HEK293T (cell line): ENCODE results near the gene KIF4B.
"Not testable (repeated sequence)": the region's sequence is repeated elsewhere in the genome, so short reads cannot be mapped to it uniquely, and the experiment has no call there.

Source experiments
- CTCF ChIA-PET: fragments of 350-600 bp; formaldehyde crosslinking; extraction: SDS; loops from one replicate; lab custom pipeline; 2021; ENCODE audit warnings: antibody characterized with exemption, inconsistent platforms; lab: Yijun Ruan, JAX
- POLR2A ChIA-PET: fragments of 350-600 bp; formaldehyde crosslinking; extraction: SDS; loops from one replicate; lab custom pipeline; 2020; ENCODE audit warnings: antibody characterized with exemption, inconsistent platforms; lab: Yijun Ruan, JAX
- DNase-seq: peaks from one replicate; pipeline ENCODE4 v3.0.0; 2012; ENCODE audit warnings: mixed read lengths; ENCODE audit errors: extremely low spot score
- ARNT ChIP-seq: fragments of 450-650 bp; IDR thresholded peaks from 2 replicates; pipeline ENCODE4 v1.6.1; 2017; ENCODE audit warnings: mild to moderate bottlenecking
- BHLHE40 ChIP-seq: fragments of 450-650 bp; IDR thresholded peaks from 2 replicates; pipeline ENCODE4 v1.6.1; 2016; ENCODE audit warnings: mild to moderate bottlenecking, moderate library complexity, borderline replicate concordance
- CTBP1 ChIP-seq: fragments of 450-650 bp; IDR thresholded peaks from 2 replicates; pipeline ENCODE4 v1.6.1; 2016; ENCODE audit warnings: borderline replicate concordance
- ELF4 ChIP-seq: fragments of 450-650 bp; IDR thresholded peaks from 2 replicates; pipeline ENCODE4 v1.6.1; 2017; ENCODE audit warnings: antibody characterized with exemption
- FOXA1 ChIP-seq: fragments of 450-650 bp; IDR thresholded peaks from 2 replicates; pipeline ENCODE4 v1.6.1; 2016; ENCODE audit warnings: mild to moderate bottlenecking
- FOXK2 ChIP-seq: fragments of 450-650 bp; IDR thresholded peaks from 2 replicates; pipeline ENCODE4 v1.6.1; 2016; ENCODE audit warnings: mild to moderate bottlenecking
- FOXM1 ChIP-seq: fragments of 450-650 bp; IDR thresholded peaks from 2 replicates; pipeline ENCODE4 v1.6.1; 2017; ENCODE audit warnings: mild to moderate bottlenecking, borderline replicate concordance
- HDGF ChIP-seq: fragments of 450-650 bp; IDR thresholded peaks from 2 replicates; pipeline ENCODE4 v1.6.1; 2017; ENCODE audit warnings: antibody characterized with exemption, borderline replicate concordance
- L3MBTL2 ChIP-seq: fragments of 450-650 bp; conservative IDR thresholded peaks from 2 replicates; pipeline ENCODE4 v1.6.1; 2016; ENCODE audit warnings: mild to moderate bottlenecking
- LEF1 ChIP-seq: fragments of 450-650 bp; IDR thresholded peaks from 2 replicates; pipeline ENCODE4 v1.6.1; 2017; ENCODE audit warnings: mild to moderate bottlenecking, borderline replicate concordance
- NFRKB ChIP-seq: fragments of 450-650 bp; IDR thresholded peaks from 2 replicates; pipeline ENCODE4 v1.6.1; 2016; ENCODE audit warnings: mild to moderate bottlenecking, moderate library complexity
- SP1 ChIP-seq: fragments of 450-650 bp; IDR thresholded peaks from 2 replicates; pipeline ENCODE4 v1.6.1; 2017
- SUZ12 ChIP-seq: fragments of 450-650 bp; IDR thresholded peaks from 2 replicates; pipeline ENCODE4 v1.6.1; 2016; ENCODE audit warnings: mild to moderate bottlenecking
- TARDBP ChIP-seq: fragments of 450-650 bp; IDR thresholded peaks from 2 replicates; pipeline ENCODE4 v1.6.1; 2016
- ZNF384 ChIP-seq: fragments of 450-650 bp; IDR thresholded peaks from 2 replicates; pipeline ENCODE4 v1.6.1; 2016
- TF ChIP-seq, protein P1 (sequence below): fragments of 450-650 bp; IDR thresholded peaks from 2 replicates; pipeline ENCODE4 v1.6.1; 2016

Gene KIF4B

DNA sequence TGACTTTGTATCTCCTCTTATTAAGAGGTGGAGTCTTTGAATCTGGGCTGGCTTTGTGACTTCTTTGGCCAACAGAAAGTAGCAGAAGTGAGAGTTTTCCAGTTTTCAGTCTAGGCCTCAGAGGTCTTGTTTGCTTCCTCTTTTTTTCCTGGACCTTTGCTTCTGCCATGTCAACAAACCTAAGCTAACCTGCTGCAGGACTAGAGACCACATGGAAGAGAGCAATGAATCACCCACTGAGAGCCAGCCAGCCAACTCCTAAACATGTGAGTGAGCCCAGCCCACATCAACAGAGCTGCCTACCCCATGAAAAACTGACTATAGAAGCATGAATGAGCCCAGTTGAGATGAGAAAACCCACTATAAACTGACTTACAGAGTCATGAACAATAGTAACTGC lies 42.8 kb upstream of the KIF4B start:
- ChIA-PET CTCF (interaction anchor here (0.7 to 1.3 kb wide), 2 partner anchors 25 to 164 kb away, joined by 3 read pairs; no protein-coding TSS in a partner anchor), POLR2A (no interaction called here)
- DNase-seq, result no peak
- TF ChIP-seq, protein P1, sequence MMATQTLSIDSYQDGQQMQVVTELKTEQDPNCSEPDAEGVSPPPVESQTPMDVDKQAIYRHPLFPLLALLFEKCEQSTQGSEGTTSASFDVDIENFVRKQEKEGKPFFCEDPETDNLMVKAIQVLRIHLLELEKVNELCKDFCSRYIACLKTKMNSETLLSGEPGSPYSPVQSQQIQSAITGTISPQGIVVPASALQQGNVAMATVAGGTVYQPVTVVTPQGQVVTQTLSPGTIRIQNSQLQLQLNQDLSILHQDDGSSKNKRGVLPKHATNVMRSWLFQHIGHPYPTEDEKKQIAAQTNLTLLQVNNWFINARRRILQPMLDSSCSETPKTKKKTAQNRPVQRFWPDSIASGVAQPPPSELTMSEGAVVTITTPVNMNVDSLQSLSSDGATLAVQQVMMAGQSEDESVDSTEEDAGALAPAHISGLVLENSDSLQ, result no peak
- TF ChIP-seq SP1 (no peak), ELF4 (no peak), LEF1 (no peak), SUZ12 (no peak), BHLHE40 (no peak), TARDBP (no peak), HDGF (no peak), FOXK2 (no peak), CTBP1 (no peak), FOXM1 (no peak), NFRKB (no peak), ARNT (no peak), L3MBTL2 (no peak), FOXA1 (no peak)

DNA sequence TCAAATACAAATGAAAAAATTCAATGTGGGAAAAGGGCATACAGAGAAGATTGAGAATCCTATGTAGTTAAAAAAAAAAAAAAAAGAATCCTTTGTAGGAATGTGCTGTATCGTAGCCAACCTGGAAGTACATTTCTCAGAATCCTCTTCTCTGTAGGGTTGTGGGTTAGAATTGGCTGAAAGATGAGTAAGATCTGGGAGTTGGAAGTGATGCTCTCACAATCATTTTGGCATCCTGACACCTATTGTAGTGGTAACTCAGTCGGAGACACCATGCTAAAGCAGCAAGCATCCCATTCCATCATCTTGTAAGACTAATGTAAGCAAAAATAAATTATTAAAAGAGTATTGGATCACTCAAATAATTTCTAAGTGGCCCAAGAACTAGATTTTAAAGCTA lies 42.1 kb upstream of the KIF4B start:
- ChIA-PET CTCF (interaction anchor here (0.7 to 1.3 kb wide), 2 partner anchors 24 to 165 kb away, joined by 3 read pairs; no protein-coding TSS in a partner anchor), POLR2A (no interaction called here)
- TF ChIP-seq FOXA1 (no peak), FOXK2 (no peak), L3MBTL2 (no peak), HDGF (no peak), ARNT (no peak), SUZ12 (no peak), ZNF384 (no peak), SP1 (no peak), TARDBP (no peak), ELF4 (no peak), NFRKB (no peak), BHLHE40 (no peak), FOXM1 (no peak), LEF1 (no peak), CTBP1 (no peak)
- TF ChIP-seq, protein P1, result no peak
- DNase-seq, result no peak

DNA sequence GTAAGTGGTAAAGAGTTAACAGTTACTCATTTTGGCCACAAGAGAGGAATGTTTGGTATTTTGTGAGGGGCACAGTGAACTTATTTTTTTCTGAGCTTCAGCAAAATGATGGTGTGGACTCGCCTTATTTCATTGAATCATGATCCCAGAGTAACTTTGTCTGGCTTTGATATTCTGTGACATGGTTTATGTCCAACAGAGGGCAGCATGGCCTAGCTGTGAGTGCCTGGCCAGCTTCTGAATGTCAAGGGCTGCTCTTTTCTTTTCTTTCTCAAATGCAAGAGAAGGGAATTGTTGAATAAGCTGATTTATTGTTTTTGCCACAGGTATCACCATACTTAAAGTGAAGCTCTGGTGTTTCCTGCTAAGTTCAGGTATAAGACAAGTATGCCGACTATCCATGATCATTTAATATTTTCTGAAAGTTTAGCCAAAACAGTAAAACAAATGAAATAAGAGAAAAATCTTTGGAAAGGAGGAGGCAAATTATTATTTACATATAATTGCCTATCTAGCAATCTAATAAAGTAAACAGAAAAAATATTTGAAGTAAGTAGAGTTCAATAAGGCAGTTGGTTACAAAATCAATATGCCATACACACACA lies 41.0 kb upstream of the KIF4B start:
- ChIA-PET POLR2A (interaction anchor here (1.1 kb wide), 1 partner anchor 11 kb away, joined by 3 read pairs; no protein-coding TSS in a partner anchor), CTCF (interaction anchor here (0.7 to 1.2 kb wide), 4 partner anchors 13 to 23 kb away, joined by 3 to 4 read pairs (median 3); no protein-coding TSS in a partner anchor)
- TF ChIP-seq CTBP1 (no peak), LEF1 (no peak), TARDBP (no peak), NFRKB (no peak), SP1 (no peak), L3MBTL2 (no peak), ELF4 (no peak)
- TF ChIP-seq, protein P1, result no peak
- DNase-seq, result peak; percentile 48

DNA sequence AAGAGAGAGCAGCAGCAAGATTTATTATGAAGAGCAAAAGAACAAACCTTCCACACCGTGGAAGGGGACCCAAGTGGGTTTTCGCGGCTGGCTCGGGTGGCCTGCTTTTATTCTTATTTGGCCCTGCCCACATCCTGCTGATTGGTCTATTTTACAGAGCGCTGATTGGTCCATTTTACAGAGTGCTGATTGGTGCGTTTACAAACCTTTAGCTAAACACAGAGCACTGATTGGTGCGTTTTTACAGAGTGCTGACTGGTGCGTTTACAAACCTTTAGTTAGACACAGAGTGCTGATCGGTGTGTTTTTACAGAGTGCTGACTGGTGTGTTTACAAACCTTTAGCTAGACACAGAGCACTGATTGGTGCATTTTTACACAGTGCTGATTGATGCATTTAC lies 37.5 kb upstream of the KIF4B start:
- CTCF ChIA-PET, result interaction anchor here (1.3 kb wide), 1 partner anchor 13 kb away, joined by 4 read pairs; no protein-coding TSS in a partner anchor
- DNase-seq, POLR2A ChIA-PET: not testable (repeated sequence)

DNA sequence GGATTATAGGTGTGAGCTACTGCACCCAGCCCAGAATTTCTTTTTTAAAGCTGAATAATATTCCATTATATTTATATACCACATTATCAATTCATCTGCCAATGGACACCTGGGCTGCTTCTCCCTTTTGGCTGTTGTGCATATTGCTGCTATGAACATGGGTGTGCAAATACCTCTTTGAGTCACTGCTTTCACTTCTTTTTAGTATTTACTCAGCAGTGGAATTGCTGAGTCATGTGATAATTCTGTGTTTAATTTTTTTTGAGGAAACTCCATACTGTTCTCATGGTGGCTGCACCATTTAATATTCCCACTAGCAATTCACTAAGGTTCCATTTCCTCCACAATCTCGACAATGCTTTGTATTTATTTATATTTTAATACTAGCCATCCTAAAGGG lies 36.1 kb upstream of the KIF4B start:
- no peak for DNase-seq
- no peak for TF ChIP-seq HDGF
- TF ChIP-seq ARNT, result no peak
- TF ChIP-seq TARDBP, result no peak
- TF ChIP-seq FOXA1, result no peak
- no peak for TF ChIP-seq FOXK2
- no peak for TF ChIP-seq LEF1
- no peak for TF ChIP-seq SUZ12
- no peak for TF ChIP-seq ELF4
- TF ChIP-seq CTBP1, result no peak
- no peak for TF ChIP-seq L3MBTL2
- no peak for TF ChIP-seq SP1
- no peak for TF ChIP-seq FOXM1
- POLR2A ChIA-PET, result no interaction called here
- CTCF ChIA-PET, result interaction anchor here (1.3 kb wide), 1 partner anchor 12 kb away, joined by 4 read pairs; no protein-coding TSS in a partner anchor

DNA sequence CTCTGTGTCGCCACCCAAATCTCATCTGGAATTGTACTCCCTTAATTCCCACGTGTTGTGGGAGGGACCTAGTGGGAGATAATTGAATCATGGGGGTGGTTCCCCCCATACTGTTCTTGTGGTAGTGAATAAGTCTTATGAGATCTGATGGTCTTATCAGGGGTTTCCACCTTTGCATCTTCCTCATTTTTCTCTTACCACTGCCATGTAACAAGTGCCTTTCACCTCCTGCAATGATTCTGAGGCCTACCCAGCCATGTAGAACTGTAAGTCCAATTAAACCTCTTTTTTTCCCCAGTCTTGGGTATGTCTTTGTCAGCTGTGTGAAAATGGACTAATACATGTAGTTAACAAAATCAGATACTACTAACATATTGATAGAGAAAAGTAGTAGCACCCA lies 35.3 kb upstream of the KIF4B start:
- CTCF ChIA-PET, DNase-seq, POLR2A ChIA-PET: not testable (repeated sequence)
